ENCODE data around the gene BRD9. TPM values are rescaled to one million over a fixed set of nuclear protein-coding genes. Genes with fewer than 3 reads are reported as not detected.
"Not testable (repeated sequence)": the region's sequence is repeated elsewhere in the genome, so short reads cannot be mapped to it uniquely, and the experiment has no call there.

The BRD9 gene
- total RNA-seq, 4 donors from 2014 or later = 19.6 to 29.9 (median 25.2) TPM

DNA sequence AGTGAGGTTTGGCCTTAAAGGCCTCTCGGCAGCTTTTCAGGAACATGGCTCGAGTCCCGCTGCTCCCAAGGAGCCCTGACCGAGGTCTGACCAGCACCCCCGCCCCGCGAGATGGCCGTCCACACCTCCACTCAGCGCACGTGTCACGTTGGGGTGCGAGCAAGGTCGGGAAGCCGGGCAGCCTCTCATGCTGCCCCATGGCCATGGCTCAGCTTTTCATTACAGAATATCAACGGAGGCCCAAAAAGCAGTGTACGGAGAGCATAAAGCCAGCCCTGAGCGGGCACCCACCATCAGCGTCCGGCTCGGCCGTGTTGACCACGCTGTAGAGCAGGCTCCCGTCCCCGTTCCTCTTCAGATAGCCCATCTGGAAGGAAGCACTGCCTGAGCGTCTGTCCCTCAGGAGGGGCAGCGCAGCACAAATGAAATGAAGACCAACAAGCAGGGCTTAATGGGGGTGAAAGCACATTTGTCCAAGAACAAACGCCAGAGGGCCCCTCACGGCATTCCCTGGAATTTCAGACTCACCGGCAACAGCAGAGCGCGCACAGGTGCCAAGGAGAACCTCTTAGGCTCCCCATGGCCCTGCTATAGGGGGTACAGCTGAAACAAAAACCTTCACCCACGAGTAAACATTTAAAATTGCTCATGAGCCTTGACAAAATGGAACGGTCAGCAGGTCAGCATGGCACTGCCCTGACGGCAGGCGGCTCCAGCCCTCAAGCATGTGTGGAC is 11.6 kb downstream of the BRD9 start:
- no peak for DNase-seq
- intact Hi-C loops (cut with DNase I) = no loop called here
- Histone ChIP-seq H3K36me3 (peaks cover 55 to 61% of the 10 kb centered on the region in 2 donors), H3K27me3 (no peaks in the 10 kb centered on the region), H3K4me1 (no peaks in the 10 kb centered on the region), H3K27ac (no peak overlapping the region), H3K9me3 (no peaks in the 10 kb centered on the region), H3K4me3 (replicated peaks in 1 of 3) (no peak overlapping the region)
- WGBS, 2 donors = 95% methylated on average over 24 to 34 of the region's 35 CpGs
- TF ChIP-seq, protein P1, sequence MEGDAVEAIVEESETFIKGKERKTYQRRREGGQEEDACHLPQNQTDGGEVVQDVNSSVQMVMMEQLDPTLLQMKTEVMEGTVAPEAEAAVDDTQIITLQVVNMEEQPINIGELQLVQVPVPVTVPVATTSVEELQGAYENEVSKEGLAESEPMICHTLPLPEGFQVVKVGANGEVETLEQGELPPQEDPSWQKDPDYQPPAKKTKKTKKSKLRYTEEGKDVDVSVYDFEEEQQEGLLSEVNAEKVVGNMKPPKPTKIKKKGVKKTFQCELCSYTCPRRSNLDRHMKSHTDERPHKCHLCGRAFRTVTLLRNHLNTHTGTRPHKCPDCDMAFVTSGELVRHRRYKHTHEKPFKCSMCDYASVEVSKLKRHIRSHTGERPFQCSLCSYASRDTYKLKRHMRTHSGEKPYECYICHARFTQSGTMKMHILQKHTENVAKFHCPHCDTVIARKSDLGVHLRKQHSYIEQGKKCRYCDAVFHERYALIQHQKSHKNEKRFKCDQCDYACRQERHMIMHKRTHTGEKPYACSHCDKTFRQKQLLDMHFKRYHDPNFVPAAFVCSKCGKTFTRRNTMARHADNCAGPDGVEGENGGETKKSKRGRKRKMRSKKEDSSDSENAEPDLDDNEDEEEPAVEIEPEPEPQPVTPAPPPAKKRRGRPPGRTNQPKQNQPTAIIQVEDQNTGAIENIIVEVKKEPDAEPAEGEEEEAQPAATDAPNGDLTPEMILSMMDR (IDR thresholded peaks at IDR 0.05) = no peak
- TF ChIP-seq POLR2A (IDR thresholded peaks at IDR 0.05) = no peak

DNA sequence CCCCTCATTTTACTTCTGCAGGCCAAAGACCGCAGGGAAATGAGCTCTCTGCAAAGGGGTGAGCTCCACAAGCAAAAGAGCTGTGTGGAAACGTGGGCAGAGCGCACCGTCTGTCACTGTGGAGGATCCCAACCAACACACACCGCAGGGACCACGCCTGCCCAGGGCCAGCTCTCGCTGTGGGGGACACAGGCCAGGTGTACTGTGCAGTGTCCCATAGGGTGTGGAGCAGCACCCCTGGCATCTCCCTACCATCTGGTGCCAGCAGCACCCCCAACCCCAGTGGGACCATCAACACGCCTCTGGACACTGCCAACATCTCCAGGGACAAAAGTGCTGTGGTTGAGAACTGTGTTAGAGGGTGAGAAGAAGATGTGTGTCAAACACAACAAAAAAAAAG is 13.9 kb downstream of the BRD9 start:
- DNase-seq; intact Hi-C loops (cut with DNase I); H3K4me1 ChIP-seq; H3K4me3 ChIP-seq (replicated peaks in 1 of 3); H3K9me3 ChIP-seq; H3K27me3 ChIP-seq; H3K27ac ChIP-seq: not testable (repeated sequence)
- no CpG with 5 or more reads among the region's 8 CpGs for WGBS, 2 donors
- peaks cover 48 to 51% of the 10 kb centered on the region in 2 donors for H3K36me3 ChIP-seq

- 95 to 97% methylated on average over 15 of the region's 15 CpGs for WGBS, 2 donors
- H3K9me3 ChIP-seq = no peaks in the 10 kb centered on the region
- TF ChIP-seq, protein P1 (IDR thresholded peaks at IDR 0.05) = no peak
- TF ChIP-seq POLR2A (IDR thresholded peaks at IDR 0.05) = no peak
- no peak overlapping the region for H3K27ac ChIP-seq
- H3K36me3 ChIP-seq = peaks cover 46 to 48% of the 10 kb centered on the region in 2 donors
- intact Hi-C loops (cut with DNase I) = no loop called here
- no peak for DNase-seq
- H3K4me3 ChIP-seq (replicated peaks in 1 of 3) = no peak overlapping the region
- no peaks in the 10 kb centered on the region for H3K4me1 ChIP-seq
- no peaks in the 10 kb centered on the region for H3K27me3 ChIP-seq
Measured at GRCh38 chr5:878125-878524, 14.5 kb downstream of the BRD9 start.

GRCh38 chr5:876398-877365 is 15.9 kb downstream of the BRD9 start:
- Histone ChIP-seq H3K4me1 (no peaks in the 10 kb centered on the region), H3K9me3 (no peaks in the 10 kb centered on the region), H3K4me3 (replicated peaks in 1 of 3) (no peak overlapping the region), H3K36me3 (peaks cover 41 to 42% of the 10 kb centered on the region in 2 donors), H3K27ac (no peak overlapping the region), H3K27me3 (no peaks in the 10 kb centered on the region)
- intact Hi-C loops (cut with DNase I) = no loop called here
- WGBS, 2 donors = 94 to 95% methylated on average over 26 to 27 of the region's 28 CpGs
- no peak for DNase-seq
- no peak for TF ChIP-seq POLR2A (IDR thresholded peaks at IDR 0.05)
- TF ChIP-seq, protein P1 (IDR thresholded peaks at IDR 0.05) = no peak

- Histone ChIP-seq H3K9me3 (no peaks in the 10 kb centered on the region), H3K4me1 (no peaks in the 10 kb centered on the region), H3K36me3 (peaks cover 41 to 42% of the 10 kb centered on the region in 2 donors), H3K4me3 (replicated peaks in 1 of 3) (no peak overlapping the region), H3K27me3 (no peaks in the 10 kb centered on the region), H3K27ac (no peak overlapping the region)
- WGBS, 2 donors = 93 to 95% methylated on average over 24 of the region's 24 CpGs
- intact Hi-C loops (cut with DNase I) = no loop called here
- TF ChIP-seq, protein P1 (IDR thresholded peaks at IDR 0.05) = no peak
- TF ChIP-seq POLR2A (IDR thresholded peaks at IDR 0.05) = no peak
- no peak for DNase-seq
Measured at GRCh38 chr5:875931-876330, 16.7 kb downstream of the BRD9 start.

Measured in thyroid gland (tissue), 4 donors.